GM19099 (cell line): ENCODE results near the gene TUBG2.

Experiments used
- POLR2A ChIP-seq: IDR thresholded peaks from 3 replicates; pipeline ENCODE4 v1.6.1; 2011; ENCODE audit warnings: low read depth; ENCODE audit not compliant: insufficient read length; ENCODE audit errors: extremely low read depth

The TUBG2 gene

GRCh38 chr17:42674755-42675347, 15.8 kb downstream of the TUBG2 start:
- TF ChIP-seq POLR2A, result no peak

- TF ChIP-seq POLR2A, result no peak
Measured at GRCh38 chr17:42675348-42675964, 16.4 kb downstream of the TUBG2 start.

GRCh38 chr17:42675965-42676423, 16.9 kb downstream of the TUBG2 start:
- TF ChIP-seq POLR2A, result no peak

GRCh38 chr17:42676424-42677011, 17.4 kb downstream of the TUBG2 start, which contains the start of gene PLEKHH3:
TSS of gene PLEKHH3 (minus strand) at chr17:42676994. CDS start at chr17:42676563, 431 bp downstream.
- TF ChIP-seq POLR2A, result peak; percentile 69

- no peak for TF ChIP-seq POLR2A
Measured at GRCh38 chr17:42677012-42677857, 18.2 kb downstream of the TUBG2 start.

- peak; percentile 78 for TF ChIP-seq POLR2A
Measured at GRCh38 chr17:42677921-42678781, 19.1 kb downstream of the TUBG2 start.

GRCh38 chr17:42678951-42679491, 19.9 kb downstream of the TUBG2 start:
- TF ChIP-seq POLR2A, result peak; percentile 31

GRCh38 chr17:42679492-42680330, 20.6 kb downstream of the TUBG2 start:
- peak; percentile 56 for TF ChIP-seq POLR2A

GRCh38 chr17:42680331-42680808, 21.3 kb downstream of the TUBG2 start:
- no peak for TF ChIP-seq POLR2A

GRCh38 chr17:42681976-42682721, 23.1 kb downstream of the TUBG2 start, which contains the start of gene CNTNAP1:
TSS of gene CNTNAP1 (plus strand) at chr17:42682531. CDS start at chr17:42682830, 299 bp downstream.
- TF ChIP-seq POLR2A, result peak; percentile 50

- peak; percentile 3 for TF ChIP-seq POLR2A
Measured at GRCh38 chr17:42682722-42683403, 23.8 kb downstream of the TUBG2 start.
